NK-92 (cell line): ENCODE measurements around the gene GSK3A.

Source experiments
- DNase-seq: peaks from one replicate; lab custom pipeline; 2025; ENCODE audit not compliant: unreplicated experiment; lab: John Stamatoyannopoulos, UW

Gene GSK3A

DNA sequence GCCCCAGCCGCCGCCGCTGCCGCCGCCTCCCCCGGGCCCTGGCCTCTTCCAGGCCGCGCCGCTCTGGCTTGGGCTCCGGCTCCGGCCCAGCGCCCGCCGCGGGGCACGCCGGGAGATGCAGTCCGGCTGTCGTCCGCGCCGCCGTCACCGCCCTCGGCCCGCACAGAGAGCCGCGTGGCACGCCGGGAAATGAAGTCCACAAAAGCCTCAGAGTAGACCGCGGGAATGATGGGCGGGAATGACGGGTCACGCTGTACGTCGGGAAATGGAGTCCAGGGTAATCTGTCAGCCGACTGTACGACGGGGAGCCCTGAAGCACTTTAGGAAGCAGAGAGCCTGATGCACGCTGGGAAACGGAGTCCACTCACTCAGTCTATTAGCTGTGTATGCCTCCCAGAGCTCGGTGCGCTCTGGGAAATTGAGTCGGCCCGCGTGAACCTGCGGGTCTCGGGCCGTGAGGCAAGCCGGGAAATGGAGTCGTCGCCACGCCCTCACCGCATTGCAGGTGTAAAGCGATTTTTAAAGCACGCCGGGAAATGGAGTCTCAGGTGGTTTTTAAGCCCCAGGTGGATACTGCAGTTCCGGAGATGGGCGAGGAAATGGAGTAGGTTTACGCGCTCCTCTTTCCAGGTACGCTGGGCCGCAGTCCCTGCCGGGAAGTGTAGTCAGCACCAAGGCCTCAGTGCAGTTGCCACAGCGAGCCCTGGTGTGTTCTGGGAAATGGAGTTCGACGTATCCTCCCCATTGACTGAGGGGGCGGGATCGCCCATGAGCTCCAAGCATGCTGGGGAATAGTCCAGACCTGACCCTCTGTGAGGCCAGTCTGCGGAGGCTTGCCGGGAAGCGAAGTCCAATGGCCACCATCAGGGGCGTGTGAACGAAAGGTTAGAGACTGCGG is at the start of gene GSK3A:
Gene GSK3A (minus strand): TSS at position 91 of the 898 bp plus-strand sequence. CDS start 137 bp downstream, outside the sequence.
- DNase-seq: peak; percentile 91

DNA sequence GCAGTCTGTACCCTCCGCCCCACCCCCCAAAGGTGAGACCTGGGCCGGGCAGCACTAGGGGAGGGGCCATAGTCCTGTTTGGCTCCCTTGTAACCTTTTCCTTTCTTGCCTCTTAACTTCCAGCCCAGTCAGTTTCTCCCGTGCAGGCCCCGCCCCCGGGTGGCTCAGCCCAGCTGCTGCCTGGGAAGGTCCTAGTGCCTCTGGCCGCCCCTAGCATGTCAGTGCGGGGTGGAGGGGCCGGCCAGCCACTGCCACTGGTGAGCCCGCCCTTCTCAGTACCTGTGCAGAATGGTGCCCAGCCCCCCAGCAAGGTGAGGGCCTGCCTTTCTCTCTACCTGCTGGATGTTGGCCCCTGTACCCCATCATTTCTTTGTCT is 49.0 kb upstream of the GSK3A start:
- no peak for DNase-seq

DNA sequence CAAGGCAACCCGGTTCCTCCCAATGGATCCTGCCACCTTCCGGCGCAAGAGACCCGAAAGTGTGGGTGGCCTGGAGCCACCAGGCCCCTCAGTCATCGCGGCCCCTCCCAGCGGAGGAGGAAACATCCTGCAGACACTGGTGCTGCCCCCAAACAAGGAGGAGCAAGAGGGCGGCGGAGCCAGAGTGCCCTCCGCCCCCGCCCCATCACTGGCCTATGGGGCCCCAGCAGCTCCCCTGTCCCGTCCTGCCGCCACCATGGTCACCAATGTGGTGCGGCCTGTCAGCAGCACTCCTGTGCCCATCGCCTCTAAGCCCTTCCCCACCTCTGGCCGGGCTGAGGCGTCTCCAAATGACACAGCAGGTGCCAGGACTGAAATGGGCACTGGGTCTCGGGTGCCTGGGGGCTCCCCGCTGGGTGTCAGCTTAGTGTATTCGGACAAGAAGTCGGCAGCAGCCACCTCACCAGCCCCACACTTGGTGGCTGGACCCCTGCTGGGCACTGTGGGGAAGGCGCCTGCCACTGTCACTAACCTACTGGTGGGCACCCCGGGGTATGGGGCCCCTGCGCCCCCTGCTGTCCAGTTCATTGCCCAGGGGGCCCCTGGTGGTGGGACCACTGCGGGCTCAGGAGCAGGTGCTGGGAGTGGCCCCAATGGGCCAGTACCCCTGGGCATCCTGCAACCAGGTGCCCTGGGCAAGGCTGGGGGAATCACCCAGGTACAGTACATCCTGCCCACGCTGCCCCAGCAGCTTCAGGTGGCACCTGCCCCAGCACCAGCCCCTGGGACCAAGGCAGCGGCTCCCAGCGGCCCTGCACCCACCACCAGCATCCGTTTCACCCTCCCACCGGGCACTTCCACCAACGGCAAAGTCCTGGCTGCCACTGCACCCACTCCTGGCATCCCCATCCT is 48.4 kb upstream of the GSK3A start:
- DNase-seq: no peak

DNA sequence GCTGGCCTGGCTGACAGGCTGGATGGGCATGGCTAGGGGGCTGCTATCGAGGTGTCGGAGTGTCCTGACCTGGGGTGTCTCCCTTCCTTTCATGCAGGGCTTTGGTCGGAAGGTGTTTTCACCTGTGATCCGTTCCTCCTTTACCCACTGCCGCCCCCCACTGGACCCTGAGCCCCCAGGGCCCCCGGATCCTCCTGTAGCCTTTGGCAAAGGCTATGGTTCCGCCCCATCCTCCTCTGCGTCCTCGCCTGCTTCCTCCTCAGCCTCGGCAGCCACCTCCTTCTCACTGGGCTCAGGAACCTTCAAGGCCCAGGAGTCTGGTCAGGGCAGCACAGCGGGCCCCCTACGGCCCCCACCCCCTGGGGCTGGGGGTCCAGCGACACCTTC is 47.7 kb upstream of the GSK3A start:
- DNase-seq: no peak

DNA sequence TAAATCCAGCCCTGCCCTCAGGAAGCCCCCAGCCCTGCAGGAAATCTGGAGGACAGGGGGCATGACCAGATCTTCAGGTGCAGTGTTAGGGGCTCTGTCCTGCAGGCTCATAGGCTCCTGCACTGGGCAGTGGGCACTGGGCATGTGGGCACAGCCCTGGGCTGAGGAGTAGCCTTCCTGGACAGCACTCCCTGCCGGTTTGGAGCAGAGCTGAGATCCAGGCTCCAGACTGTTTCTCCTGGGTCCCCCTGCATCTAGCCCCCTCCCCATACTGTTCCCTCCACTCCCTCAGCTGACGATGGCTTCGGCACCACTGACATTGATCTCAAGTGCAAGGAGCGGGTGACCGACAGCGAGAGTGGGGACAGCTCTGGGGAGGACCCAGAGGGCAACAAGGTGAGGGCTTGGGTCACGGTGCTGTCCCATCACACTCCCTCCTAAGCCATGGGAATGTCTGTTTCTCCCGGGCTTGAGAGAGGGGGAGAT is 47.2 kb upstream of the GSK3A start:
- no peak for DNase-seq

DNA sequence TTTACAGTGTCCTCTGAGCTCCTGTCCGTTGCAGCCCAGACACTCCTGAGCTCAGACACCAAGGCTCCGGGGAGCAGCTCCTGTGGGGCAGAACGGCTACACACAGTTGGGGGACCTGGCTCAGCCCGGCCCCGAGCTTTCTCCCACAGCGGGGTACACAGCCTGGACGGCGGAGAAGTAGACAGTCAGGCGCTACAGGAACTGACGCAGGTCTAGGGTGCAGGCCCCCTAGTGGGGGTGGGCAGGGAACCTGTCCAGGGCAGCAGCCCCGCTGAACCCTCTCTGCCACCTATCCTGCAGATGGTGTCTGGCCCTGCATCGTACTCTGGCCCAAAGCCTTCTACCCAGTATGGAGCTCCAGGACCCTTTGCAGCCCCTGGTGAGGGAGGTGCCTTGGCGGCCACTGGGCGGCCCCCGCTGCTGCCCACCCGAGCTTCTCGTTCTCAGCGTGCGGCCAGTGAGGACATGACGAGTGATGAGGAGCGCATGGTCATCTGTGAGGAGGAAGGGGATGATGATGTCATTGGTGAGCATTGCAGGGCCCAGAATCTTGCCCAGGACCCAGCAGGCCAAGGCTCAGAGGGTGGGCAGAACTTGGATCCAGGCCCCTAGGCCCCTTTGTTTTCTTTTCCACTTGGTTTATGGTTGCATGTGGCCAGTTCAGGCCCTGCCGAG is 46.6 kb upstream of the GSK3A start:
- no peak for DNase-seq

DNA sequence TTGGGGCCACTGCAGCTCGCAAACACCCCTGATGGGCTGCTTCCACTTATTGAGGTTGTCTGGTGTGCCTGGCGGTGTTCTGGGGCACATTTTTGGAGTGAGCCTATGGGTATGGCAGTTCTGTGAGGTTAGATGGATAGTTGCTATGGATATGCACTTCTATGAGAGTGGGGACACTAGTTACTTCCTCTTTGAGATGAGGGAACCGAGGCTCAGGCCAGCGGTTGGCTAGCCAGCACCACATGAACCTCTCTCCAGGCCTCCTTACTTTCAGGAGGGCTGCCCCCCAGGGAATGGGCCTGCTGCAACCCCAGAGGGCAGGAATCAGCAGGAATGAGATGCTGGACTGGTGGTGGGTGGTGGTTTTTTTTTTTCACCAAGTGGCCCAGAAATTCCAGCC is 46.0 kb upstream of the GSK3A start:
- DNase-seq: no peak

DNA sequence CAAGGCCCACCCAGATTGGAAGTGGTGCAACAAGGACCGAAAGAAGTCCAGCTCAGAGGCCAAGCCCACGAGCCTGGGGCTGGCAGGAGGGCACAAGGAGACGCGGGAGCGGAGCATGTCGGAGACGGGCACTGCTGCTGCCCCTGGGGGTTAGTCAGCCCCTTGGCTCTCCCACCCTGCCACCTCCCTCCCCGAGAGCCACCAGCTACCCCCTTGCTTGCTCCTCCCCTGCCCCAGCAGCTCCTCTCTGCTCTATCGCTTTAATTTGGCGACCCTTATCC is 45.4 kb upstream of the GSK3A start:
- DNase-seq: no peak

DNA sequence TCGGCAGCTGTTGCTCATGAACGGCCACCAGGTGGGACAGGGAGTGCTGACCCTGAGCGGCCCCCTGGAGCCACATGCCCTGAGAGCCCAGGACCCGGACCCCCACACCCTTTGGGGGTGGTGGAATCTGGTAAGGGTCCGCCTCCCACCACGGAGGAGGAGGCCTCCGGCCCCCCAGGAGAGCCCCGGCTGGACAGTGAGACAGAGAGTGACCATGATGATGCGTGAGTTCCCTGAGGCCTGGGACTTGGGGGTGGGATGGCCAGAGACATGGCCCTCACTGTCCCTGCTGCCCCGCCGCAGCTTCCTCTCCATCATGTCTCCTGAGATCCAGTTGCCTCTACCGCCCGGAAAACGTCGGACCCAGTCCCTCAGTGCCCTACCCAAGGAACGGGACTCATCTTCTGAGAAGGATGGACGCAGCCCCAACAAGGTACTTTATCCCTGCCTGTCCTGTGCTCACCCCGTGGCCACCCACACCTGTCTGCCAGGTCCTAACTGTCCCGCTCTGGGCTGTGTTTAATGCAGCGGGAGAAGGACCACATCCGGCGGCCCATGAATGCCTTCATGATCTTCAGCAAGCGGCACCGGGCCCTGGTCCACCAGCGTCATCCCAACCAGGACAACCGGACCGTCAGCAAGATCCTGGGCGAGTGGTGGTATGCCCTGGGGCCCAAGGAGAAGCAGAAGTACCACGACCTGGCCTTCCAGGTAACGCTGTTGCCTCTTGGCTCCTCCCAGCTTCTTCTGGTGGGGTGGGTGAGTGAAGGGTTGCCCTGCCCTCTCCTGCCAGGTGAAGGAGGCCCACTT is 44.8 kb upstream of the GSK3A start:
- DNase-seq: no peak

DNA sequence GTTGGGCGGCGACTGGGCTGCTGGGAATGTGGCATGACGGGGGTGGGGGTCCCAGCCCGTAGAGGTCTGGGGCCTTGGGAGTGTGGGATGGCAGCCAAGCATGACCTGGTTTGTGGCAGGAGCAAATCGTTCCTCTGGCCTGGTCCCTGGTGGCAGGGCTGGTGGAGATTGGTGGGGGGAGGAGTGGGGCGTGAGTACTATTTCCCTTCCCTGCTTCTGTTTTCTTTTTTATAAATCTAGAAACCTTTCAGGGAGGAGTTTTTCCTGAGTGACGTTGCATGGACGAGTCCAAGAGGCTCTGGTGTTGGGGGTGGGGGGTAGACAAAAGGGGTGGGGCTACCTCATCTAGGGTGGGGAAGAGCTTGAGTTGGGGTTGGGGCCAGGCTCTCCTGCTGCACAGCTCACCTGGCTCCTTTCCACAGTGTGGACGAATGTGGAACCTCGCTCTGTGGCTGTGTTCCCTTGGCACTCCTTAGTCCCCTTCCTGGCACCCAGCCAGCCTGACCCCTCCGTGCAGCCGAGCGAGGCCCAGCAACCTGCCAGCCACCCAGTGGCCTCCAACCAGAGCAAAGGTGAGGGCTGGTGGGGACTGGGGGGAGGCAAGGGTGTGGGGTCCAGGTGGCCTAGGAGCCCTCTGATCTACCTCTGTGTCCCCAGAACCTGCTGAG is 44.1 kb upstream of the GSK3A start:
- no peak for DNase-seq

DNA sequence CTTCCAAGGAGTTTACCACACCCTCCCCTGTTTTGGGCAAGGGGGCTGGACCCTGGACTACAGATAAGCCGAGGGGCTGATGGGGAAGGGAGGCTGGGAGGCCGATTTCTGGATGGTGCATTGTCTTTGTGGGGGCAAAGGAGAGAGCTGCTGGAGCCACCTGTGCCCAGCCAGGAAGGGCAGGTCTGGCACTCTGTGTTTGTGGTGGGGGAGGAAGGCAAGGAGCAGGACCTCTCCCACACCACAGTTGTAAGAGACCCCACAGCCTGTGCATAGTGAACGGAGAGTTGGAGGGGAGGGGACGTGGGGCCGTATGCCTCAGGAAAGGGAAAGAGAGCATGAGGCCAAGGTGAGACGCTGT is 43.6 kb upstream of the GSK3A start:
- no peak for DNase-seq

DNA sequence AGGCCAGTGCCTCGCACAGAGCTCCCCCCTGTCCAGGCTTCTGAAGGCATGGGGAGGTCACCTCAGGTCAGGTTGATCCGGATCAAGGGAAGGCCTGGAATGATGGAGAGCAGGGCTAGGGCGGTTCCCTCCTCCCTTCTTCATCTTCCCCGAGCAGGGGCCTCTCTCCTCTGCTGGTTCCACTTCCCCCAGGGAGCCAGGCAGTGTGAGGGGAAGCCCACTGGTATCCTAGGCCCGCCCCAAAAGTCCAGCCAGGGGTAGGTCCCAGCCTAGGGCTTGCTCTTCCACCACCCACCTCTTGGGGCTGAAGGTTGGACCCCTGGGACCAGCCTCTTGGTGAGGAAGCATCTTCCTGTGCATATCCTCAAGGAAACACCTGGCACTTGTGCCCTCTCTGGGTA is 43.1 kb upstream of the GSK3A start:
- DNase-seq: no peak

DNA sequence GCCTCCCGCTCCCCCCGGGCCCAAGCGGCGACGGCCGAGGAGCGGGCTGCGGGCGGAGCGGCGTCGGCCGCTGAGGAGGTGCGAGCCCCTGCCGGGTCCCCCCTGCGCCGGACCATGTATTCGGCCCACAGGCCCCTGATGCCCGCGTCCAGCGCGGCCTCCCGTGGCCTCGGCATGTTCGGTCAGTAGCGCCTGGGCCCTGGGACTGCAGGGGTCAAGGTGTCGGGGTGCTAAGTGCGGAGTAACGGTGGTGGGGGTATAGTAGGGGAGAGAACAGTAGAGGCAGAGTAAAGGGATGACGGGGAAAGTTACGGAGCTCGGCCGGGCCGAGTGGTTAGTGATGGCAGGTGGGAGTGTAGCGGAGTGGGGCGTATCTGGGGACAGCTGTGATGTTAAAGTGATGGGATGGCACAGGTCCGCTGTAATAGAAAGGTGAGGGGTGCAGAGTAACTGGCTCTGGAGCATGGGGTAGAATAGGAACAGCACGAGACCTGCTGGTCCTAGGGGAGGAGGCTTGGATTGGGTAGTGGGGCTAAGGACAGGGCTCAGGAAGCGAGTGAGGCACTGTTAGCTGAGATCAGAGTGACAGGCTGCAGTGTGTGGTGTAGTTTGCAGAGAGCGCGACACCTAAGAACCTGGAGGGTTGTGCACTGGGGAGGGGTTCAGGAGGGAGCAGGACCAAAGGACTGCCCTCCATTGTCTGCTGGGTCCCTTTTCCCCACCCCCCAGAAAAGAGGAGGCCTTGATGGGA is 42.4 kb upstream of the GSK3A start:
- DNase-seq: no peak

DNA sequence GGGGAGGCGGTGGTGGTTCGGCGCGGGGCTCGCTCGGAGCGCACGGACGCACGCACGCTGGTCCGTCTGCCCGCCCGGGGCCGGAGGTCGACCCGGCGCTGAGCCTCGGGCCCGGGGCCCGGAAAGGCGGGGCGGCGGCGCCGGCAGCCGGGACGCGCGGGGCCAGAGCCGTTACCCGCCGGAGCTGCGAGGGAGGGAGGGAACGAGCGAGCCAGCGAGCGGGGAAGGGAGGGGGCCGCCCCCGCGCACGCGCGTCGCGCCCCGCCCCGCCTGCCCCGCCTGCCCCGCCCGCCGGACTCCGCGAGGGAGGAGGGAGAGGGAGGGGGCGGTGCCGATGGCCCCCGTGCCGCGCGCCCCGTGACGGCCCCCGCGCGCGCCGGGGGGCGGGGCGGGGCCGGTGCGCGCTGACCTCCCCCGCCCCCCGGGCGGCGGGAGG is 41.7 kb upstream of the GSK3A start:
- DNase-seq: no peak

DNA sequence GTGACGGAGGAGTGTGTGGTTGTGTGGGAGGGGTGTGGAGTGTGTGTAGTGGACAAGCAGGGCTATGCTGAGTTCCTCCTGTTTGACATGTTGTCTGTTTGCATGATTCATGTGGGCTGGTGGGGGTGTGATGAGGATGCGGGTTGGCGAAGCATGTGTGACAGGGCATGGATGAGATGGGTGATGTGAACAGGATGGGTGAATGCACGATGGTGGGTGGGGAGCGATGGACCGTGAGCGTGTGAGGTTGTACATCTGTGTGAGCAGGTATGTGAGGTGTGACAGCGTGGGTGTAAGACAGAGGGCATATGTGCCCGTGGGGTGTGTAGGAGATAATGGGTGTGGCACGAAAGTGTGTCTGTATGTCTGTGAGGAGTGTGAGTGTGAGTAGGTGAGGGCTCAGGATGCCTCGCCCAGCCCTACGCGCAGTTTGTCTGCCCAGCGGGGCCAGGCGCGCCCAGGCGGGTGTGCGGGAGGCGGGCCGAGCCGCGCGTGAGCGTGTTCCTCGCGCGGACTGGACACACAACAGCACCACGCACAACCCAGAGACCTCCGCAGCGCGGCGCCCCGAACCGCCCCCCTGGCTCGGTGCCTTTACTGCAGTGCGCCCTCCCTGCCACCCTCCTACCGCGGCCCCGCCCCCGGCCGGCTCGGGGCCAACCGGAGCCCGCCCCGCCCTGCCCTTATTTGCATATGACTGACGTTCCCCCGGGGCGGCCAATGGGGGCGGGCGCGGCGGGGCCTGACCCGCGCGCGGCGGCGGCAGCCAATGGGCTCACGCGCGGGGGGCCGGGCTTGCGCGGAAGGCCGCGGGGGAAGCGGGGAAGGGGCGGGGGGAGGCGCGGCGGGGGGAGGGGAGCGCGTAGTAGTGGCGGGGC is 41.0 kb upstream of the GSK3A start:
- DNase-seq: peak; percentile 85

DNA sequence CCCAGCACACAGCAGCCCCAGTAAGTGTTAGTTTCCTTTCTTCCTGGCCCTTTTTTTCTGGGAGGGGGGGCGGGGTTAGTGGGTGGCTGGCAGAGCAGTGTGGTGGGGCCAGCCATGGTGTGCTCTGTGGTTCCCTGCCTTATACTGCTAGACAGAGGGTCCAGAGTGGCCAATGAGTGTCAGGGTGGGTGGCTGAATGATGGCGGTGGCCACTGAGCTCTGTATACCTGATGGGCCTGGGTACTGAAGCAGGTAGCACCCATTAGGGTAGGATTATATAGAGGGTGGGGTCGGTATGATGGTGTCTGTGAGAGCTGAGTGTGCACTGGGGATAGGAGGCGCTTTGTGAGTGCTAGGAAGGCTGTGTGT is 40.4 kb upstream of the GSK3A start:
- DNase-seq: no peak

DNA sequence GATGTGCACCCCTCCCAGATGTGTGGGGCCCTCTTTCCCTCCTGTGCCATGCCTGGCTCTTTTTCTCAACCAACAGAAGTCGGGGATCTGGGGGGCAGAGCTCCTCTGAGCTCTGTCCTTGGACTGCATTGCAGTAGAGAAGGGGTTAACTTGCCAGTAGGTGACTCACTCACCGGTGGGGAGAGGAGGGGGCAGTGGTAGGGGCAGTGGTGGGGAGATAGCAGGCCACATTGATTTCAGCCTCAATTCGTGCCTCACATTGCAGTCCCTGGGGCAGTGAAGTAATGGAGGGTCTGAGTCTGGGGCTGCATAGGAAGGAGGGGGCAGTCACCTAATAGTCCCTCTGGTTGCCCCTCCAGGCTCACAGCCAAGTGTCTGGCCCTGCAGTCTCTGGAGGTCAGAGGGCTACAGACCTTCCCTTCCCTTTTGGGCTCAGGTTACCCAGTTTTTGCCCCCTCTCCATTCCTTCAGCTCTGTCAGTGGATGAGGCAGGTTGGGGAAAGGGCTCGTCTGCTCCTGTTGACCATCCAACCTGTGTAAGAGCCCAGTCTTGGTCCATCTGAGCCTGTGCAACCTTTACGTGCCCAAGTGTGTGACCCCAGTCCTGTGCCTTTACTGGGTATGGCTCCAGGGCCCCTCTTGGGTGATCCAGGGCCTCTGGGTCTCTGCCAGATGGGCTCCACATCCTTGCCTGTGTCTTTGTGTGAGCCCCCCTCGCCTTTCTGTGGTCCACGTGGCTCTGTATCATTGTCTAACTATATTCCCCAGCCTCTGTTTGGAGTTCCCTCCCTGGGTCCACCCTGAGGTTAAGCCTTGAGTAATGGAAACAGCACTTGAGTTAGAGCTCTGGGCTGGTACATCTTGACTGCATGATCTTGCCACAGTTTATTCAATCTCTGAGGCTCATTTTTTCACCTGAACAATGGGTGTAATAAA is 39.7 kb upstream of the GSK3A start:
- no peak for DNase-seq
